Stimulated activated naive CD4-positive, alpha-beta T cell (primary cell): ENCODE data around the gene LTBP1.

Source experiments
- DNase-seq, 6 experiments: peaks; one replicate each; lab custom pipeline; 2025; lab: John Stamatoyannopoulos, UW

LTBP1 gene

GRCh38 chr2:33115196-33115595 lies 168.4 kb downstream of the LTBP1 start:
- no peak for DNase-seq

DNA sequence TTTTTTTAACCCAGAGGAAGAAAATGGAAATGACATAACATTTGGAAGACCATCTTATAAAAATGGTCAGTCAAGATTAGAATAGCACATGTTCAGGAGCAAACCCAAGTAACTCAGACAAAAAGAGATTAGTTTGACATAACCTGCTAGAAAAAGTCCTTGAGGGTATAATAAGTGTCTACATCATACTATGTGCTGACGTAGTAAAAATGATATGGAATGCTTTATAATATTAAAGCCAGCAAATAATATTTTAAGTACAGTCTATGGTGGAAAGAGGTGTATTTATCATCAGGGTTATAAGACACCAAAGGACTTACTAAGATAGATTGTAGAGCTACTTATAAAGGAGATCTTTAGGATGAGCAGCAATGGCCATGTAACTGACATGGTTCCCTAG lies 169.0 kb downstream of the LTBP1 start:
- no peak for DNase-seq

- DNase-seq, result no peak
Observed at GRCh38 chr2:33116799-33117198, 170.0 kb downstream of the LTBP1 start.

GRCh38 chr2:33118651-33119050 lies 171.9 kb downstream of the LTBP1 start:
- DNase-seq, result no peak

- no peak for DNase-seq
Observed at GRCh38 chr2:33121416-33121815, 174.7 kb downstream of the LTBP1 start.

GRCh38 chr2:33121925-33122324 lies 175.2 kb downstream of the LTBP1 start:
- DNase-seq, result no peak

DNA sequence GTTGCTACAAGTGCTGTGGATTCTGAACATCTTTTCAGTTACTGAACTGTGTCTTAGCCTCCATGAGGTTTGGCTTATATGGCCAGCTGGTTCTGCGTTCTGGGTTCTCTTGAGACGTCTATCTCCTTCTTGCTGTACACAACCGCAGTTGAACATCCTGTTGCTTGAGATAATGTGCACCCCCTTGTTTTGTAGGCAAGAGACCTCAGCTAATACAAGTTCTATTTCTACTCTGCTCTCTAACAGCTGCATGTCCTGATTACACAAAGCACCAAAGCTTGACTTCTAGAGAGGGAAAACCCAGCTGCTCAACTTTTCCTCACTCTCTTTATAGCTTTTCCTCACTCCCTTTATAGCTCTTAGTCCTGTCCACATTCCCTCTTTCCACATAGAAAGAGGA lies 176.0 kb downstream of the LTBP1 start:
- no peak for DNase-seq

DNA sequence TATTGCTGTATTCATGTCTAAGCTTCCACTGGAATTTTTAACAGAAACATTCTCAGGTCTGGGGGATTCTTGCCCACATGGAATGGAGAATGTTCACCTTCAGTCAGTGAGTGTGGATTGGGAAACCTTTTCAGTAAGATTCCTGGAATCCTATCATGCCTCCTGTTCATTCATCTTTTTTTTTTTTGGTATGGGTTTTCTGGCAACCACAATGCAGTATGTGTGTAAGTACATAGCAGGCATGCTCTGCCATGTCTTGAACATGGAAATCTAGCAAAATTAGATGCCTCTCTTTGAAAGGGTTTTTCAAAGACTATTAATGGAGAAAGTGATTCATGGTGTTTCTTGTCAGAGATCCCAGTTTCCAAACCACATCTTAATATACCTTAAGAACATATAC lies 176.5 kb downstream of the LTBP1 start:
- no peak for DNase-seq

GRCh38 chr2:33126552-33126951 lies 179.8 kb downstream of the LTBP1 start:
- no peak for DNase-seq

- DNase-seq, result no peak
Observed at GRCh38 chr2:33126958-33127357, 180.2 kb downstream of the LTBP1 start.

GRCh38 chr2:33129263-33130053 lies 182.7 kb downstream of the LTBP1 start:
- DNase-seq, result no peak

GRCh38 chr2:33130054-33130447 lies 183.3 kb downstream of the LTBP1 start:
- no peak for DNase-seq

DNA sequence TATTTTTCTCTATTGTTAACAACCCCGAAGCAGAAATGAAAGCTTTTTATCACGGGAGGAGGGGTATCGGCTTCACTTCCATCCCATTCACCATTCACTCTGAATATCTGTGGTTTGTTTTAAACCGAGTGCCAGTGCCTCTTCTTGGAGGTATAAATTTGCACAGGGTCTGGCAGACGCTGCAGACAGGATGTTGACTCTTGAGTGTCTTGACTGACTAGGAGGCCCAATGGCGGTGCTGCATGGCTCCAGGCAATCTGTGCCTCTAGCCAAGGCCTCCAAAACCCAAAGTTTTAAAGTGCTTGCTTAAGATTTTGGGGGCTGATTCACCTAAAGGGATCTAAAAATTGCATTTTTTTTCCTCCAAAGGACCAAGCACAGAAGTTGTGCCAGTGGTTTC lies 183.8 kb downstream of the LTBP1 start:
- no peak for DNase-seq

DNA sequence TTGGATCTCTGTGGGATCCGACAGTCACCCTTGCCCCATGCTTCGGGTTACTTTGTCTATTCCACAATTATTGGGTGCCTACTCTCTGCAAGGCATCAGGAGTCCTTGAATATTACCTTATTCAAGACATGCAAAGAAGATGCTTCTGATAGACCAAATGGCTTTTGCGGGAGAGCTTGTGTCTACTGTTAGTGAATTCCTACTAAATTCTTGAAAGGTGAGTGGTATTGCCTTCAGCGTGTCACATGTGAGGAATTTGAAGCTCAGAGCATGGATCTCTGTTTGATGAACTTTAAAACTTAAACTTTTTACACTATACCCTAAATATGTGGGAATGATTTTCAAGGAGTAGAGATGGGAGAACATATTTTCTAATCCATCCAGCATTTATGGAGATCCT lies 184.4 kb downstream of the LTBP1 start:
- DNase-seq, result no peak

GRCh38 chr2:33131749-33132148 lies 185.0 kb downstream of the LTBP1 start:
- no peak for DNase-seq

GRCh38 chr2:33133454-33133952 lies 186.8 kb downstream of the LTBP1 start:
- DNase-seq, result no peak

DNA sequence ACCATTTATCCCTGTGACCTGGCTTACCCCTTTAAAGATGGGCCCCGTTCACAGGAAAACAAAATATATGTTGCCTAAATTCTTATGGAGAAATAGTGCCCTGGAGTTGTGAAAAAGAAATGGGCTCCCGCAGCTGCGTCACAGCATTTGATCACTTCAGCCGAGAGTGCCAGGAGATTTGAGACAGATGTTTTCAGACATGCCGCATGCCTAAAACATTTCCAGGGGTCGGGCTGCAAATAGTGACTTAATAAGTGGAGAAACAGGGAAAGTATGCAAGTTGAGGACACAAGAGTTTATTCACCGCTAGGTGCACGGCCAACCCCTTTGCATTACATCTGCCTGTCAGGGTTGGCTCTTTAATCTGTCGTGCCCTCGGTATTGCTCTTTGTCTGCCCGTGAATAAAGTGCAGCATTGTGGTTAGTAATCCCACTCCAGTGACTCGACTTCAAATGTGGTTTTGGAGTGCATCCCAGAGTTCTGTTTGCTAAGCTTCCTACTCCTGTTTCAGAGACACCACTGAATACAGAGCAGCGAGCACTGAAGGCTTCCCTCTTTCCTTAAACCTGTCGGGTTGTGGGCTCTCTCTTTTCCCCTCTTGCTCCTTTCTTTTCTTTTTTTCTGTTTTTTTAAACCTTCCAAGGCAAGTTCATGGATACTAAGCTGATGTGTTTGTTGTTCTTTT lies 187.5 kb downstream of the LTBP1 start:
- no peak for DNase-seq

GRCh38 chr2:33134791-33135560 lies 188.2 kb downstream of the LTBP1 start:
- DNase-seq, result no peak

DNA sequence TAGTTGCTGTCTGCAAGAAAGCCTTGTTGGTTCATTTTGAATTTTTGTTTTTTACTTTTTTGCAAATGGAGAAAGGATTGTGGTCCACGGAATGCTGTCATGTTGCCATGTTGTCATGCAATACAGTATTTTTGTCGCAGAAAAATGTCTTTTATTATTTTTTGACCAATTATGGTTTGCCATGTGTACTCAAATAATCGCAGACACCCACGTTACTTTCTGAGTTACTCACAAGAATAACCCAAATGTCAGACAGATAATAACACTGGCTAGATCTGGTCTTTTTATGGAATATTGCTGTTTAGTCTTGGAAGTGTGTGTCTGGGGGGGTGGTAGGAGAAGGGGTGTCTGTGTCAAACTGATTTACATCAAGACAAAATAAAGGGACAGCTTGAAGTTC lies 188.9 kb downstream of the LTBP1 start:
- no peak for DNase-seq

DNA sequence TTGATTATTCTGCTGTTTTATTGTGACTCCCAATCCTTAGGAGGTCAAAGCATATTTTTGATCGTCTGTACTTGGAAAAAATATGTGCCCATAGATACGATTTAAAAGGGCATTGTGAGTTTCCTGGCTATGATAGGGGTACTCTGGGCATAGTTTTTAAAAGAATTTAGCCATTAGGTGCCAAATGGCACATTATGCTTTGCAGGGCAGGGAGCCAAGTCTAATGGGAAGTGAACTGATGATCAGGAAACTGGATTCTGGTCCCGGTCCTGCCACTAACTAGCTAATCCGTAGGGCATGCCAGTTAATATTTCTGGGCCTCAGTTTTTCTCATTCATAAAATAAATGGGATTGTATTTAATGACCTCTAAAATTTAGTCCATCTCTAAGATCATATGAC lies 189.3 kb downstream of the LTBP1 start:
- no peak for DNase-seq

GRCh38 chr2:33136566-33136965 lies 189.8 kb downstream of the LTBP1 start:
- no peak for DNase-seq

- no peak for DNase-seq
Observed at GRCh38 chr2:33137331-33137730, 190.6 kb downstream of the LTBP1 start.

DNA sequence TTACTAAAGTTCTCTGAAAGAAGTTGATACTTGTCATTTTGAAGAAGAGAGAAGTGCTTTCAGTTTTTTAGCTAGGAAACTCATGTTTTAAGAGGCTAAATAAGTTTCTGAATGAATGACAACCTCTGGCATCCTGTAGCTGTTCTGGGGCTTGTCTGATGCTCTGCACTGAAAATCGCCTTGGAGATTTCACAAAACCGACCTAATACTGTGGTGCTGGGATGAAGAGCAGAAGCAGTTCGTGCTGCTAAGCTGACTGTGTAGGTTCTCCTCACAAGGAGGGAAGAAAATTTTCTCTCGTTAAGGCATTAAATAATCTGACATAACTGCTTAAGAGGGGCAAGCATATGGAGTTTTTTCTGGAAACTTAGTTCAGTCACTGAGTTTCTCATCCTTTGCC lies 193.2 kb downstream of the LTBP1 start:
- no peak for DNase-seq
